Measurements from ENCODE around the gene CNOT1.
A peak's percentile ranks its signal among the peaks of the same experiment; 100 is the strongest.

CNOT1 gene

GRCh38 chr16:58510097-58510775 is 119.4 kb downstream of the CNOT1 start:
- no peak overlapping the region for H3K27ac Mint-ChIP-seq
- H3K27me3 Mint-ChIP-seq = no peaks in the 10 kb centered on the region
- no peak for DNase-seq
- no peak overlapping the region for H3K4me3 Mint-ChIP-seq
- ATAC-seq = no peak
- H3K9me3 Mint-ChIP-seq = no peaks in the 10 kb centered on the region
- H3K36me3 Mint-ChIP-seq (ENCODE audit: low read depth) = peaks cover 7% of the 10 kb centered on the region
- H3K4me1 Mint-ChIP-seq = peaks cover 9% of the 10 kb centered on the region

- DNase-seq (no peak), ATAC-seq (no peak)
- peaks cover 2% of the 10 kb centered on the region for H3K36me3 Mint-ChIP-seq (ENCODE audit: low read depth)
- peaks cover 3% of the 10 kb centered on the region for H3K4me1 Mint-ChIP-seq
- H3K27ac Mint-ChIP-seq = no peak overlapping the region
- no peaks in the 10 kb centered on the region for H3K9me3 Mint-ChIP-seq
- H3K4me3 Mint-ChIP-seq = no peak overlapping the region
- H3K27me3 Mint-ChIP-seq = no peaks in the 10 kb centered on the region
These were observed 120.2 kb downstream of the CNOT1 start for GRCh38 chr16:58509256-58510096.

- Mint-ChIP-seq H3K4me1 (no peaks in the 10 kb centered on the region), H3K36me3 (ENCODE audit: low read depth) (no peaks in the 10 kb centered on the region), H3K9me3 (no peaks in the 10 kb centered on the region), H3K4me3 (no peak overlapping the region), H3K27me3 (no peaks in the 10 kb centered on the region), H3K27ac (no peak overlapping the region)
- no peak for ATAC-seq
- no peak for DNase-seq
These were observed 120.9 kb downstream of the CNOT1 start for GRCh38 chr16:58508671-58509251.

- Mint-ChIP-seq H3K4me1 (no peaks in the 10 kb centered on the region), H3K36me3 (ENCODE audit: low read depth) (no peaks in the 10 kb centered on the region), H3K4me3 (no peak overlapping the region), H3K9me3 (no peaks in the 10 kb centered on the region), H3K27me3 (peaks cover 2% of the 10 kb centered on the region), H3K27ac (no peak overlapping the region)
- ATAC-seq (no peak), DNase-seq (no peak)
These were observed 121.5 kb downstream of the CNOT1 start for GRCh38 chr16:58507963-58508670.

GRCh38 chr16:58507195-58507962 is 122.2 kb downstream of the CNOT1 start:
- no peak overlapping the region for H3K27ac Mint-ChIP-seq
- H3K4me3 Mint-ChIP-seq = no peak overlapping the region
- no peak for DNase-seq
- no peaks in the 10 kb centered on the region for H3K36me3 Mint-ChIP-seq (ENCODE audit: low read depth)
- H3K27me3 Mint-ChIP-seq = peaks cover 7% of the 10 kb centered on the region
- H3K9me3 Mint-ChIP-seq = no peaks in the 10 kb centered on the region
- no peak for ATAC-seq
- no peaks in the 10 kb centered on the region for H3K4me1 Mint-ChIP-seq

- no peak for ATAC-seq
- Mint-ChIP-seq H3K27ac (no peak overlapping the region), H3K9me3 (no peaks in the 10 kb centered on the region), H3K36me3 (ENCODE audit: low read depth) (no peaks in the 10 kb centered on the region), H3K4me3 (no peak overlapping the region), H3K4me1 (peaks cover 2% of the 10 kb centered on the region), H3K27me3 (peaks cover 7% of the 10 kb centered on the region)
- DNase-seq = no peak
These were observed 123.1 kb downstream of the CNOT1 start for GRCh38 chr16:58506241-58507194.

GRCh38 chr16:58503863-58504688 is 125.5 kb downstream of the CNOT1 start:
- Mint-ChIP-seq H3K27ac (no peak overlapping the region), H3K4me1 (peaks cover 10% of the 10 kb centered on the region), H3K36me3 (ENCODE audit: low read depth) (no peaks in the 10 kb centered on the region), H3K4me3 (no peak overlapping the region), H3K9me3 (no peaks in the 10 kb centered on the region), H3K27me3 (peaks cover 12% of the 10 kb centered on the region)
- DNase-seq (no peak), ATAC-seq (no peak)

- H3K4me1 Mint-ChIP-seq = peaks cover 10% of the 10 kb centered on the region
- H3K4me3 Mint-ChIP-seq = no peak overlapping the region
- peaks cover 12% of the 10 kb centered on the region for H3K27me3 Mint-ChIP-seq
- H3K9me3 Mint-ChIP-seq = no peaks in the 10 kb centered on the region
- no peaks in the 10 kb centered on the region for H3K36me3 Mint-ChIP-seq (ENCODE audit: low read depth)
- no peak for DNase-seq
- H3K27ac Mint-ChIP-seq = no peak overlapping the region
- ATAC-seq = no peak
These were observed 126.3 kb downstream of the CNOT1 start for GRCh38 chr16:58503166-58503862.

- Mint-ChIP-seq H3K27me3 (peaks cover 12% of the 10 kb centered on the region), H3K4me1 (peaks cover 10% of the 10 kb centered on the region), H3K36me3 (ENCODE audit: low read depth) (no peaks in the 10 kb centered on the region), H3K4me3 (no peak overlapping the region), H3K9me3 (no peaks in the 10 kb centered on the region), H3K27ac (no peak overlapping the region)
- DNase-seq = no peak
- no peak for ATAC-seq
These were observed 127.3 kb downstream of the CNOT1 start for GRCh38 chr16:58502217-58502921.

- Mint-ChIP-seq H3K4me1 (peaks cover 13% of the 10 kb centered on the region), H3K27ac (no peak overlapping the region), H3K36me3 (ENCODE audit: low read depth) (no peaks in the 10 kb centered on the region), H3K4me3 (peak overlapping the region; percentile 66), H3K27me3 (peaks cover 12% of the 10 kb centered on the region), H3K9me3 (no peaks in the 10 kb centered on the region)
- ATAC-seq (peak; percentile 13), DNase-seq (peak; percentile 50)
These were observed 128.1 kb downstream of the CNOT1 start for GRCh38 chr16:58501242-58502131.

All from activated naive CD8-positive, alpha-beta T cell treated with anti-CD3 and anti-CD28 coated beads, Interleukin-2, amount 50 U/mL, for 24 hours (primary cell).